Mammary epithelial cell (primary cell): ENCODE measurements around the gene OR2A14.
"Not testable (repeated sequence)": the region's sequence is repeated elsewhere in the genome, so short reads cannot be mapped to it uniquely, and the experiment has no call there.

Experiments used
- EZH2 ChIP-seq: IDR thresholded peaks from 2 replicates; pipeline ENCODE4 v1.6.1; 2012; ENCODE audit warnings: low read length, inconsistent platforms, borderline replicate concordance
- TF ChIP-seq, protein P1 (sequence below), 2 donors: IDR thresholded peaks in 1 of 2; conservative IDR thresholded peaks in 1 of 2; 2 replicates each; pipeline ENCODE4 v1.5.1; 2011 to 2012; ENCODE audit warnings: inconsistent platforms in 2 of 2, low read length in 2 of 2, mild to moderate bottlenecking in 2 of 2, control low read depth in 1 of 2, low read depth in 1 of 2; ENCODE audit not compliant: insufficient read depth in 1 of 2; ENCODE audit errors: extremely low read depth in 1 of 2

GRCh38 chr7:144179165-144179479 lies 56.1 kb downstream of the OR2A14 start:
- TF ChIP-seq, protein P1, sequence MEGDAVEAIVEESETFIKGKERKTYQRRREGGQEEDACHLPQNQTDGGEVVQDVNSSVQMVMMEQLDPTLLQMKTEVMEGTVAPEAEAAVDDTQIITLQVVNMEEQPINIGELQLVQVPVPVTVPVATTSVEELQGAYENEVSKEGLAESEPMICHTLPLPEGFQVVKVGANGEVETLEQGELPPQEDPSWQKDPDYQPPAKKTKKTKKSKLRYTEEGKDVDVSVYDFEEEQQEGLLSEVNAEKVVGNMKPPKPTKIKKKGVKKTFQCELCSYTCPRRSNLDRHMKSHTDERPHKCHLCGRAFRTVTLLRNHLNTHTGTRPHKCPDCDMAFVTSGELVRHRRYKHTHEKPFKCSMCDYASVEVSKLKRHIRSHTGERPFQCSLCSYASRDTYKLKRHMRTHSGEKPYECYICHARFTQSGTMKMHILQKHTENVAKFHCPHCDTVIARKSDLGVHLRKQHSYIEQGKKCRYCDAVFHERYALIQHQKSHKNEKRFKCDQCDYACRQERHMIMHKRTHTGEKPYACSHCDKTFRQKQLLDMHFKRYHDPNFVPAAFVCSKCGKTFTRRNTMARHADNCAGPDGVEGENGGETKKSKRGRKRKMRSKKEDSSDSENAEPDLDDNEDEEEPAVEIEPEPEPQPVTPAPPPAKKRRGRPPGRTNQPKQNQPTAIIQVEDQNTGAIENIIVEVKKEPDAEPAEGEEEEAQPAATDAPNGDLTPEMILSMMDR (conservative IDR thresholded peaks at IDR 0.05 in 1 of 2, IDR thresholded peaks at IDR 0.05 in 1 of 2; ENCODE audit: extremely low read depth in 1 of 2, insufficient read depth in 1 of 2, low read depth in 1 of 2, low read length in 2 of 2) = not testable (repeated sequence)
- not testable (repeated sequence) for TF ChIP-seq EZH2
